ENCODE measurements around the gene KIF16B.
"Not testable (repeated sequence)": the region's sequence is repeated elsewhere in the genome, so short reads cannot be mapped to it uniquely, and the experiment has no call there.

The KIF16B gene

GRCh38 chr20:16519673-16520072, 53.6 kb downstream of the KIF16B start:
- H3K27me3 ChIP-seq (ENCODE audit: control insufficient read depth, insufficient read depth, low read length); H3K27ac ChIP-seq (ENCODE audit: low read depth, low read length); H3K9ac ChIP-seq (ENCODE audit: low read depth, low read length); H3K9me3 ChIP-seq (ENCODE audit: control insufficient read depth, insufficient read depth, low read length); H3K36me3 ChIP-seq (ENCODE audit: control insufficient read depth, insufficient read depth, low read length); H3K4me3 ChIP-seq (ENCODE audit: low read depth, low read length); H3K4me1 ChIP-seq (ENCODE audit: control insufficient read depth, insufficient read depth, low read length): not testable (repeated sequence)

DNA sequence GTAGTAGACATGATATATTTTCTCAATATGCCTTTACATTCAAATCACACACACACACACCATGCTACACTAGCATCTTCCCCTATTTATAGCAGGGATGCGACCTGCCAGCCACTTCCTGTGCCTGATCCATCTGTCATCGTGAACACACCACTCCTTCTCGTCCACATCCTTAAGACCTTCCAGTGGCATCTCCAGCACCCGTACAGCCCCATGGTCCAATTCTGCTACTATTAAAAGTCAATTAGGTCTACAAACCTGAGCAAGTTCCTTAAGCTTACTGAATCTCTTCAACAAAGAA, 54.5 kb downstream of the KIF16B start:
- H3K27ac ChIP-seq (ENCODE audit: low read depth, low read length): no peak overlapping the region
- H3K36me3 ChIP-seq (ENCODE audit: control insufficient read depth, insufficient read depth, low read length): no peaks in the 10 kb centered on the region
- no peak overlapping the region for H3K9ac ChIP-seq (ENCODE audit: low read depth, low read length)
- H3K9me3 ChIP-seq (ENCODE audit: control insufficient read depth, insufficient read depth, low read length): no peaks in the 10 kb centered on the region
- H3K4me3 ChIP-seq (ENCODE audit: low read depth, low read length): no peak overlapping the region
- H3K27me3 ChIP-seq (ENCODE audit: control insufficient read depth, insufficient read depth, low read length): no peaks in the 10 kb centered on the region
- H3K4me1 ChIP-seq (ENCODE audit: control insufficient read depth, insufficient read depth, low read length): 0 out of 2 replicates have a peak, but pooled peaks cover 6% of the 10 kb centered on the region

GRCh38 chr20:16517946-16518783, 55.1 kb downstream of the KIF16B start:
- 0 out of 2 replicates have a peak, but pooled peaks cover 6% of the 10 kb centered on the region for H3K4me1 ChIP-seq (ENCODE audit: control insufficient read depth, insufficient read depth, low read length)
- H3K4me3 ChIP-seq (ENCODE audit: low read depth, low read length): no peak overlapping the region
- H3K36me3 ChIP-seq (ENCODE audit: control insufficient read depth, insufficient read depth, low read length): no peaks in the 10 kb centered on the region
- no peaks in the 10 kb centered on the region for H3K9me3 ChIP-seq (ENCODE audit: control insufficient read depth, insufficient read depth, low read length)
- no peak overlapping the region for H3K9ac ChIP-seq (ENCODE audit: low read depth, low read length)
- H3K27me3 ChIP-seq (ENCODE audit: control insufficient read depth, insufficient read depth, low read length): no peaks in the 10 kb centered on the region
- H3K27ac ChIP-seq (ENCODE audit: low read depth, low read length): no peak overlapping the region

- Histone ChIP-seq H3K27ac (ENCODE audit: low read depth, low read length) (no peak overlapping the region), H3K4me3 (ENCODE audit: low read depth, low read length) (no peak overlapping the region), H3K4me1 (ENCODE audit: control insufficient read depth, insufficient read depth, low read length) (0 out of 2 replicates have a peak, but pooled peaks cover 6% of the 10 kb centered on the region), H3K9me3 (ENCODE audit: control insufficient read depth, insufficient read depth, low read length) (no peaks in the 10 kb centered on the region), H3K27me3 (ENCODE audit: control insufficient read depth, insufficient read depth, low read length) (no peaks in the 10 kb centered on the region), H3K36me3 (ENCODE audit: control insufficient read depth, insufficient read depth, low read length) (no peaks in the 10 kb centered on the region), H3K9ac (ENCODE audit: low read depth, low read length) (no peak overlapping the region)
These were observed 56.5 kb downstream of the KIF16B start for GRCh38 chr20:16516794-16517193.

DNA sequence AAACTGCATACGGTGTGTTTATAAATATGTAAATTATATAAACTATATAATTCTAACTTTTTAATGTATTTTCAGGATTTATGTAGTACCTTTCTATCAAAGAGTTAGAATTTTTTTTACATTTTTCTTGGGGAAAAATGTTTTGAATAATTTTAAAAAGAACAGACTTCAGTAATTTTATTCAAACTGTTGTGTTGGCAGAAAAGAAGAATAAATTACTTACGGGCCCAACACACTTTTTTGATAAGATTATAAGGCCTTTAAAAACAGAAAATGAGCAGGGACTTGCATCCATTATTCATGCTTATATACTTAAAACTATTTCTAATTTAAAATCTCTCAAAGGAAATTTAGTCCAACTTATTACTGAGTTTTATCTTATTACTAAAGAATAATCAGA, 58.2 kb downstream of the KIF16B start:
- H3K4me3 ChIP-seq (ENCODE audit: low read depth, low read length): no peak overlapping the region
- 0 out of 2 replicates have a peak, but pooled peaks cover under 1% of the 10 kb centered on the region for H3K4me1 ChIP-seq (ENCODE audit: control insufficient read depth, insufficient read depth, low read length)

GRCh38 chr20:16514140-16514539, 59.1 kb downstream of the KIF16B start:
- Histone ChIP-seq H3K36me3 (ENCODE audit: control insufficient read depth, insufficient read depth, low read length) (peaks cover 9% of the 10 kb centered on the region; the same call in 1 of the 2 replicates), H3K4me3 (ENCODE audit: low read depth, low read length) (no peak overlapping the region), H3K27me3 (ENCODE audit: control insufficient read depth, insufficient read depth, low read length) (no peaks in the 10 kb centered on the region), H3K27ac (ENCODE audit: low read depth, low read length) (no peak overlapping the region), H3K4me1 (ENCODE audit: control insufficient read depth, insufficient read depth, low read length) (no peaks in the 10 kb centered on the region), H3K9ac (ENCODE audit: low read depth, low read length) (no peak overlapping the region), H3K9me3 (ENCODE audit: control insufficient read depth, insufficient read depth, low read length) (no peaks in the 10 kb centered on the region)

More for the DNA sequence above, 58.2 kb downstream of the KIF16B start:
- H3K9me3 ChIP-seq (ENCODE audit: control insufficient read depth, insufficient read depth, low read length): no peaks in the 10 kb centered on the region
- no peak overlapping the region for H3K9ac ChIP-seq (ENCODE audit: low read depth, low read length)
- H3K36me3 ChIP-seq (ENCODE audit: control insufficient read depth, insufficient read depth, low read length): peaks cover 9% of the 10 kb centered on the region; the same call in 1 of the 2 replicates
- no peaks in the 10 kb centered on the region for H3K27me3 ChIP-seq (ENCODE audit: control insufficient read depth, insufficient read depth, low read length)
- H3K27ac ChIP-seq (ENCODE audit: low read depth, low read length): no peak overlapping the region

DNA sequence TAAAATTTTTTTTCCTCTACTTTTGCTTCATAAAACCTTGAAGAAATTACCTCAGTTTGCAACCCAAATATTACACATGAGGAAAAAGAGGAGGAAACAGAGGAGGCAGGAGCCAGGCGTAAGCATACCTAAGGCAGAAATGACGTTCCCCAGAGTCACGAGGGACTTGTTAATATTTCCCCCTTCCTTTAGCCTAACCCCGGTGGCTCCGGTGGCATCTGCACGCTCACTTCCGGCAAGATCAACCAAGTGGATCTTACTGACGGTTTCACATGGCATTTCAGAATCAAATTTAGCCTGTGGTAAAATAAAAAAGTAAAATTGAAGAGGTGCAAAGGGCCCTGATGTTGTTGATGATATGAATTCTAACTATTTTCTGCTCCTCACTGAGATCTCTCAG, 67.4 kb downstream of the KIF16B start:
- no peaks in the 10 kb centered on the region for H3K27me3 ChIP-seq (ENCODE audit: control insufficient read depth, insufficient read depth, low read length)
- H3K27ac ChIP-seq (ENCODE audit: low read depth, low read length): no peak overlapping the region
- no peak overlapping the region for H3K9ac ChIP-seq (ENCODE audit: low read depth, low read length)
- H3K9me3 ChIP-seq (ENCODE audit: control insufficient read depth, insufficient read depth, low read length): no peaks in the 10 kb centered on the region
- H3K4me1 ChIP-seq (ENCODE audit: control insufficient read depth, insufficient read depth, low read length): no peaks in the 10 kb centered on the region
- no peak overlapping the region for H3K4me3 ChIP-seq (ENCODE audit: low read depth, low read length)
- H3K36me3 ChIP-seq (ENCODE audit: control insufficient read depth, insufficient read depth, low read length): peaks cover 27% of the 10 kb centered on the region

DNA sequence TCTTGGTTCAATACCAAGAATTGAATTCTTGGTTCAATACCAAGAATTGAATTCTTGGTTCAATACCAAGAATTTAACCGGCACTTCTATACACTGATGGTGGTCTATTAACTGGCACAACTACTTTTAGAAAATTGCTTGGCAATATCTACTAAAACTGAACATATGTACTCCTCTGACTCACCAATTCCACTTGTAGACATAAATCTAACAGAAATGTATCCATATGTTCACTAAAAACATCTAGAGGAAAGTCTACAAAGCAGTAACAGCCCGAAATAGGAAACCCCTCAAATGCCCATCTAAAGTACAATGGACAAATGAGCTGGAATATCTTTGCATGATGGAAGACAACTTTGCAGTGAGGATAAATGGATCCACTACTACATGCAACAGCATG, 71.9 kb downstream of the KIF16B start:
- no peaks in the 10 kb centered on the region for H3K27me3 ChIP-seq (ENCODE audit: control insufficient read depth, insufficient read depth, low read length)
- H3K9me3 ChIP-seq (ENCODE audit: control insufficient read depth, insufficient read depth, low read length): no peaks in the 10 kb centered on the region
- no peaks in the 10 kb centered on the region for H3K4me1 ChIP-seq (ENCODE audit: control insufficient read depth, insufficient read depth, low read length)
- no peak overlapping the region for H3K4me3 ChIP-seq (ENCODE audit: low read depth, low read length)
- no peak overlapping the region for H3K27ac ChIP-seq (ENCODE audit: low read depth, low read length)
- H3K36me3 ChIP-seq (ENCODE audit: control insufficient read depth, insufficient read depth, low read length): peaks cover 10% of the 10 kb centered on the region
- H3K9ac ChIP-seq (ENCODE audit: low read depth, low read length): no peak overlapping the region

- Histone ChIP-seq H3K27ac (ENCODE audit: low read depth, low read length) (no peak overlapping the region), H3K9ac (ENCODE audit: low read depth, low read length) (no peak overlapping the region), H3K4me3 (ENCODE audit: low read depth, low read length) (no peak overlapping the region), H3K9me3 (ENCODE audit: control insufficient read depth, insufficient read depth, low read length) (no peaks in the 10 kb centered on the region), H3K36me3 (ENCODE audit: control insufficient read depth, insufficient read depth, low read length) (peaks cover 10% of the 10 kb centered on the region), H3K27me3 (ENCODE audit: control insufficient read depth, insufficient read depth, low read length) (no peaks in the 10 kb centered on the region), H3K4me1 (ENCODE audit: control insufficient read depth, insufficient read depth, low read length) (no peaks in the 10 kb centered on the region)
These were observed 73.1 kb downstream of the KIF16B start for GRCh38 chr20:16500197-16500596.

- Histone ChIP-seq H3K27ac (ENCODE audit: low read depth, low read length) (no peak overlapping the region), H3K9ac (ENCODE audit: low read depth, low read length) (no peak overlapping the region), H3K4me3 (ENCODE audit: low read depth, low read length) (no peak overlapping the region), H3K4me1 (ENCODE audit: control insufficient read depth, insufficient read depth, low read length) (no peaks in the 10 kb centered on the region), H3K27me3 (ENCODE audit: control insufficient read depth, insufficient read depth, low read length) (no peaks in the 10 kb centered on the region), H3K36me3 (ENCODE audit: control insufficient read depth, insufficient read depth, low read length) (peaks cover 8% of the 10 kb centered on the region), H3K9me3 (ENCODE audit: control insufficient read depth, insufficient read depth, low read length) (no peaks in the 10 kb centered on the region)
These were observed 74.6 kb downstream of the KIF16B start for GRCh38 chr20:16498526-16499253.

- Histone ChIP-seq H3K36me3 (ENCODE audit: control insufficient read depth, insufficient read depth, low read length) (peaks cover 9% of the 10 kb centered on the region), H3K9ac (ENCODE audit: low read depth, low read length) (no peak overlapping the region), H3K27me3 (ENCODE audit: control insufficient read depth, insufficient read depth, low read length) (no peaks in the 10 kb centered on the region), H3K9me3 (ENCODE audit: control insufficient read depth, insufficient read depth, low read length) (no peaks in the 10 kb centered on the region), H3K27ac (ENCODE audit: low read depth, low read length) (no peak overlapping the region), H3K4me3 (ENCODE audit: low read depth, low read length) (no peak overlapping the region), H3K4me1 (ENCODE audit: control insufficient read depth, insufficient read depth, low read length) (no peaks in the 10 kb centered on the region)
These were observed 75.4 kb downstream of the KIF16B start for GRCh38 chr20:16497896-16498295.
